GM12878 (cell line): Measurements from ENCODE around the gene COX6A2. TPM values are rescaled to one million over a fixed set of nuclear protein-coding genes. Genes with fewer than 3 reads are reported as not detected.

Source experiments
- ATAC-seq: fragments of 200-7000 bp; cut with Tn5 transposase; 3 replicates; pipeline ENCODE4 v1.9.1; 2020; ENCODE audit warnings: mild to moderate bottlenecking, moderate library complexity
- BruUV-seq: library from RNA; stranded (reverse); fragments of 400-500 nt; replicated peaks from 2 replicates; lab custom pipeline; 2021; lab: Mats Ljungman, UMichigan
- CTCF ChIA-PET: fragments of 300-600 bp; sonication (Branson Sonifier 250); formaldehyde crosslinking; extraction: SDS; loops from one replicate; lab custom pipeline; 2021; ENCODE audit warnings: inconsistent platforms; lab: Yijun Ruan, JAX
- POLR2A ChIA-PET: fragments of 350-600 bp; formaldehyde crosslinking; extraction: SDS; loops from one replicate; lab custom pipeline; 2021; ENCODE audit warnings: inconsistent platforms; lab: Charles Lee
- RAD21 ChIA-PET: fragments of 300-600 bp; sonication (Branson Sonifier 250); formaldehyde crosslinking; loops from one replicate; lab custom pipeline; 2023; ENCODE audit warnings: antibody characterized with exemption; ENCODE audit not compliant: unreplicated experiment; lab: Charles Lee
- SMC1A ChIA-PET: fragments of 300-600 bp; sonication (Branson Sonifier 250); formaldehyde crosslinking; loops from one replicate; lab custom pipeline; 2023; ENCODE audit not compliant: unreplicated experiment, uncharacterized antibody; lab: Charles Lee
- DNase-seq: peaks from one replicate; pipeline ENCODE4 v3.0.0-alpha.2; 2011; ENCODE audit warnings: low read depth, low spot score
- FAIRE-seq: peaks from 3 replicates; lab custom pipeline; 2011; peaks lifted over from hg19 to GRCh38; lab: Jason Lieb, UNC
- H2AFZ ChIP-seq: 2 replicates; pipeline ENCODE4 v1.6.0; 2011; ENCODE audit warnings: low read depth, low read length, control low read depth; ENCODE audit not compliant: control insufficient read depth
- H3K27ac ChIP-seq: 2 replicates; pipeline ENCODE4 v1.5.1; 2011; ENCODE audit warnings: control low read depth; ENCODE audit not compliant: control insufficient read depth, insufficient read depth
- H3K27me3 ChIP-seq, 2 experiments: replicated peaks in 1 of 2; 2 replicates each; pipeline versions ENCODE4 v1.6.0 to v1.6.1; 2011; ENCODE audit warnings: low read length in 1 of 2; ENCODE audit not compliant: control insufficient read depth in 2 of 2, insufficient read depth in 2 of 2
- H3K36me3 ChIP-seq, 2 experiments: 2 replicates each; pipeline ENCODE4 v1.5.1; 2011; ENCODE audit warnings: low read length in 1 of 2; ENCODE audit not compliant: control insufficient read depth in 2 of 2, insufficient read depth in 2 of 2
- H3K4me1 ChIP-seq: 2 replicates; pipeline ENCODE4 v1.6.1; 2011; ENCODE audit warnings: mild to moderate bottlenecking, low read length, moderate library complexity, mixed read lengths; ENCODE audit not compliant: control insufficient read depth, insufficient read depth
- H3K4me2 ChIP-seq: 2 replicates; pipeline ENCODE4 v1.6.0; 2011; ENCODE audit warnings: control low read depth; ENCODE audit not compliant: control insufficient read depth, insufficient read depth
- H3K4me3 ChIP-seq: fragments of 200-600 bp; sonication (generic); 2 replicates; pipeline ENCODE4 v1.5.1; 2016
- H3K79me2 ChIP-seq: 2 replicates; pipeline ENCODE4 v1.6.0; 2011; ENCODE audit warnings: low read length; ENCODE audit not compliant: control insufficient read depth, insufficient read depth
- H3K9ac ChIP-seq: 2 replicates; pipeline ENCODE4 v1.8.0; 2011; ENCODE audit warnings: low read length, control low read depth, mixed read lengths; ENCODE audit not compliant: control insufficient read depth, insufficient read depth
- H3K9me3 ChIP-seq: replicated peaks from 3 replicates; pipeline ENCODE4 v1.5.1; 2011; ENCODE audit warnings: mild to moderate bottlenecking, low read length; ENCODE audit not compliant: control insufficient read depth, insufficient read depth
- H4K20me1 ChIP-seq: 2 replicates; pipeline ENCODE4 v1.6.0; 2011; ENCODE audit not compliant: control insufficient read depth, insufficient read depth
- BCL3 ChIP-seq: IDR thresholded peaks from 2 replicates; pipeline ENCODE4 v1.6.1; 2011; ENCODE audit warnings: borderline replicate concordance, low read depth, mild to moderate bottlenecking, moderate library complexity, low read length; ENCODE audit not compliant: insufficient read depth, poor library complexity, severe bottlenecking
- BMI1 ChIP-seq: fragments of 450-650 bp; IDR thresholded peaks from 2 replicates; pipeline ENCODE4 v1.6.1; 2016; ENCODE audit warnings: mild to moderate bottlenecking, moderate library complexity, borderline replicate concordance
- BRCA1 ChIP-seq: IDR thresholded peaks from 2 replicates; pipeline ENCODE4 v1.6.1; 2011; ENCODE audit warnings: low read depth, low read length, improper control_type of control experiment
- CBFB ChIP-seq: IDR thresholded peaks from 2 replicates; pipeline ENCODE4 v1.6.1; 2016; ENCODE audit warnings: antibody characterized with exemption, low read depth
- CHD2 ChIP-seq: IDR thresholded peaks from 2 replicates; pipeline ENCODE4 v1.6.1; 2011; ENCODE audit warnings: low read depth, low read length, improper control_type of control experiment, borderline replicate concordance
- LARP7 ChIP-seq: fragments of 450-650 bp; IDR thresholded peaks from 2 replicates; pipeline ENCODE4 v1.6.1; 2017; ENCODE audit warnings: mild to moderate bottlenecking
- MEF2B ChIP-seq: fragments of 450-650 bp; IDR thresholded peaks from 2 replicates; pipeline ENCODE4 v1.6.1; 2018; ENCODE audit warnings: mild to moderate bottlenecking, moderate library complexity; ENCODE audit not compliant: partially characterized antibody, poor library complexity, severe bottlenecking
- MXI1 ChIP-seq: fragments of 150-350 bp; IDR thresholded peaks from 2 replicates; pipeline ENCODE4 v1.6.1; 2011; ENCODE audit warnings: low read depth, mild to moderate bottlenecking, inconsistent platforms, low read length, improper control_type of control experiment
- NBN ChIP-seq: fragments of 450-650 bp; IDR thresholded peaks from 2 replicates; pipeline ENCODE4 v1.6.1; 2016
- NFXL1 ChIP-seq: fragments of 450-650 bp; IDR thresholded peaks from 2 replicates; pipeline ENCODE4 v1.6.1; 2017; ENCODE audit warnings: antibody characterized with exemption, mild to moderate bottlenecking, borderline replicate concordance
- POU2F2 ChIP-seq: IDR thresholded peaks from 3 replicates; pipeline ENCODE4 v1.6.1; 2011; ENCODE audit warnings: low read depth, mild to moderate bottlenecking, low read length, borderline replicate concordance
- TCF12 ChIP-seq: IDR thresholded peaks from 2 replicates; pipeline ENCODE4 v1.6.1; 2011; ENCODE audit warnings: low read depth, mild to moderate bottlenecking, low read length
- USF1 ChIP-seq: IDR thresholded peaks from 2 replicates; pipeline ENCODE4 v1.6.1; 2011; ENCODE audit warnings: borderline replicate concordance, low read depth, mild to moderate bottlenecking, moderate library complexity, mixed read lengths, low read length; ENCODE audit not compliant: insufficient read depth; ENCODE audit errors: extremely low read length
- WRNIP1 ChIP-seq: IDR thresholded peaks from 2 replicates; pipeline ENCODE4 v1.6.1; 2011; ENCODE audit warnings: low read depth, low read length, improper control_type of control experiment, borderline replicate concordance
- WGBS: methylation state at CpG from one replicate; pipeline ENCODE4 v1.1.6; 2016; ENCODE audit warnings: low lambda C conversion rate; ENCODE audit not compliant: insufficient replicate concordance, insufficient coverage; ENCODE audit errors: missing lambda C conversion rate; 5-methylcytosine and 5-hydroxymethylcytosine counted together
- in situ Hi-C: fragments of 300-500 bp; cut with MboI; formaldehyde crosslinking; loops from 9 replicates; pipeline ENCODE4 v1.14.3; 2018; ENCODE audit warnings: mixed read lengths
- intact Hi-C: fragments of 100-400 bp; cut with micrococcal nuclease; formaldehyde crosslinking; loops from one replicate; pipeline ENCODE4 v1.14.2; 2022; ENCODE audit not compliant: unreplicated experiment
- polyA plus RNA-seq, 11 experiments: library from polyadenylated mRNA; depleted of rRNA in 4 of 11; unstranded in 6 of 11; stranded (reverse) in 5 of 11; fragments of >200 nt; fragmentation: Nextera tagmentation in 4 of 11; fragmentation: Illumina TruSeq in 1 of 11; extraction: Ambion mirVana in 4 of 11; extraction: Trizol in 1 of 11; gene quantifications; 1 replicate in 1 of 11; 2 replicates in 10 of 11; pipeline versions ENCODE4 v1.2.1 to v1.2.3, GENCODE V29; 2011 to 2016; ENCODE audit warnings: inconsistent platforms in 2 of 11, missing spikeins in 2 of 11, low read depth in 1 of 11
- total RNA-seq, 4 experiments: library from RNA; depleted of rRNA in 3 of 4; stranded (reverse); fragments of >200 nt in 3 of 4; fragmentation: Illumina TruSeq in 1 of 4; extraction: Trizol in 1 of 4; gene quantifications; 2 replicates each; pipeline versions ENCODE4 v1.2.1 to v1.2.3, GENCODE V29; 2013 to 2021

Gene COX6A2
- total and polyA plus RNA-seq, 10 of the 15 experiments (the other 5 are each of a cell fraction or from before 2014, with no cell fraction given), result not detected

- in situ Hi-C loops, result no loop called here
- Histone ChIP-seq H3K79me2 (no peaks in the 10 kb centered on the region), H3K27me3 (peaks cover 0 to 9% of the 10 kb centered on the region in 2 experiments; a peak in 3 of 4 replicates), H3K4me2 (no peak overlapping the region), H3K36me3 (no peaks in the 10 kb centered on the region), H3K9ac (no peak overlapping the region), H3K27ac (no peak overlapping the region), H3K4me3 (no peak overlapping the region), H4K20me1 (no peaks in the 10 kb centered on the region), H3K4me1 (peaks cover 7% of the 10 kb centered on the region; the same call in 1 of the 2 replicates), H2AFZ (no peak overlapping the region), H3K9me3 (no peaks in the 10 kb centered on the region)
- 44% methylated on average over 12 of the region's 12 CpGs for WGBS
- FAIRE-seq (no peak), ATAC-seq (no peak), DNase-seq (no peak)
- POLR2A ChIA-PET, result no interaction called here
- no TSS peak for BruUV-seq
- TF ChIP-seq CBFB (no peak), BCL3 (no peak), NBN (no peak), LARP7 (no peak), CHD2 (no peak), BRCA1 (no peak), BMI1 (no peak), NFXL1 (no peak), MEF2B (no peak), WRNIP1 (no peak), TCF12 (no peak), MXI1 (no peak), POU2F2 (no peak), USF1 (no peak)
- intact Hi-C loops, result no loop called here
- SMC1A ChIA-PET, result interaction anchor here (1.0 to 1.5 kb wide), 2 partner anchors 15 to 36 kb away, joined by 3 read pairs; no protein-coding TSS in a partner anchor
- RAD21 ChIA-PET, result no interaction called here
- CTCF ChIA-PET, result interaction anchor here (0.7 to 1.9 kb wide), 2 partner anchors 14 to 557 kb away, joined by 3 to 13 read pairs; no protein-coding TSS in a partner anchor
Measured at GRCh38 chr16:31474773-31475738, 46.9 kb upstream of the COX6A2 start.
